HK-2 (cell line): Measurements from ENCODE around the gene BTBD6.
"Not testable (repeated sequence)": the region's sequence is repeated elsewhere in the genome, so short reads cannot be mapped to it uniquely, and the experiment has no call there.

Experiments
- DNase-seq: peaks from one replicate; pipeline ENCODE4 v3.0.0-alpha.2; 2018; ENCODE audit not compliant: unreplicated experiment

Gene BTBD6

DNA sequence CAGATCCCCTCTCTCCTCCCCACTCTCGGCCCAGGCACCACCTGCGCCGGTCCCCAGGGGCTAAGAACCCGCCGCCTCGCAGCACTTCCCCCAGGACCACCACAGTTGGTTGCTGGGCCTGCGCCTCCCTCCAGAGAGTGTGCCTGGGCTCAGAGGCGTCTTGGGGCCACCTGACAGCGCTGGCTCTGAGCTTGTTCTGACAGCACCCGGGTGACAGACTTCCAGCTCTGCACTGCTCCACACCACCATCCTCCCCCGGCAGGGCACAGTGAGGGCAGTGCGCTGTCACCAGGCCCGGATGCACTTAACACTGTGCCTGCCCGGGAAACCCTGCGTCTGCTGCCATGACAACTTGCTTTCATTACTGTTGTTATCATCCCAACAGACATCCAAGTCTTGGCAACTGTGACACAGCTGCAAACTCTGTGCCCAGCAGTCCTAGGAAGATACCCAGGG lies 45.8 kb downstream of the BTBD6 start:
- DNase-seq: no peak

DNA sequence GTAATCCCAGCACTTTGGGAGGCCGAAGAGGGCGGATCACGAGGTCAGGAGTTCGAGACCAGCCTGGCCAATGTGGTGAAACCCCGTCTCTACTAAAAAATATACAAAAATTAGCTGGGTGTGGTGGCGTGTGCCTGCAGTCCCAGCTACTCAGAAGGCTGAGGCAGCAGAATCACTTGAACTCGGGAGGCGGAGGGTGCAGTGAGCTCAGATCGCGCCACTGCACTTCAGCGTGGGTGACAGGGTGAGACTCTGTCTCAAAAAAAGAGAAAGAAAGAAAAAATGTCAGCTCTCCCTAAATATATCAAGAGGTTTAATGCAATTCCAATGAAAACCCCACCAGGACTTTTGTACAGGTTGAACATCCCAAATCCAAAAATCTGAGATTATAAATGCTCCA lies 49.0 kb downstream of the BTBD6 start:
- DNase-seq: not testable (repeated sequence)

DNA sequence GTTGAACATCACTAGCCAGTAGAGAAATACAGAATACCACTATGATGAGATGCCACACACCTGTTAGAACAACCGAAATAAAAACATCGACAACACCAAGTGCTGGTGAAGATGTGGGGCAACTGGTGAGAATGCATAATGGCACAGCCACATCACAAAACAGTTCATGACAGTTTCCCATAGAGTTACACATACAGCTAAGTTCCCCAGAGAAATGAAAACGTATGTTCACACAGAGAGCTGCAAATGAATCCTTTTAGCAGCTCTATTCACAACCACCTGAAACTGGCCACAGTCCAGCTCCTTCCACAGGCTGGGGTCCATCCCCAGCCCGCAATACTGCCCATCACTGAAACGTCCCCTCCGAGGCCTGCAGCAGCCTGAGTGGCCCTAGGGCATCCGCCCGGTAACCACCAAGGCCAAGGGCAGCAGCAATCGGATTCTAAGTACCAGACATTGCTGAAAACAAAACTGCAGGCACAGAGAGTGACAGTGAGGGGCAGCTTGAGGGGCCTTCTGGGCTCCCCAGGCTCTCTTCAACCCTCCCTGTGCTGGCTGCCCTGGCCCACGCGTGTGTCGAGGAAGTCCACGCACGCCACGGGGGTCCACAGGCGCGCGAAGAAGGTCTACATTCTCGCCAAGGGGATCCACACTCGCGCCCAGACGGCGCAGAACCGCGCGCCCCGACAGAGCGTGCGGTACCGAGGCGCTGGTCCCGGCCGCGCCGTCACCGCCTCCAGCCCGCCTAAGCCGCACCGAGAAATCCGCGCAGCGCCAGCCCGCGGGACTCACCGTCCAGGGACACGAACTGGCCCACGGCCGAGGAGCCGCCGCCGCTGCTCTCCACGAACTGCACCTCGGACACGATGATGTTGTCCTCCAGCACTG lies 51.6 kb downstream of the BTBD6 start:
- DNase-seq: peak; percentile 28
